ENCODE measurements around the gene SLC15A2.

DNA sequence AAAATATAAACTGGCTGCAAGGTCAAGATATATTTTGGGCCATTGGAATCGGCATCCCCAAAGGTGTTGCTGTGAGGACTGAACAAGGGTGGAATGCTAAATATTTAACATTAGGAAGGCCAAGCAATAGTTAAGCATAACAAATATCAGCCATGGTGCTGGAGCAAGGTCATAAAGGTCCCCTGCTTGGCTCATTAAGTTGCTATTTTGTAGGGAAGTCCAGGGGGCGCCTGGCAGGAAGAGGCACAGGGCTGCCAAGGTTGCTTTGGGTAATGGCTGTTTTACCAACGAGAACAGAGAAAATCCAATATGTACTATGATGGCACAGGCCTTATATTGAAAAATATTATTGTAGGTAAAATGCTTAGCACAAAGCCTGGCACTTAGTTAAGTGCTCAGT, 62.2 kb downstream of the SLC15A2 start:
- no peak for TF ChIP-seq RB1 (IDR thresholded peaks at IDR 0.05; ENCODE audit: borderline replicate concordance)
- TF ChIP-seq NR2C2 (IDR thresholded peaks at IDR 0.05; ENCODE audit: borderline replicate concordance, control insufficient read depth, insufficient read length, low read depth), result no peak
- TF ChIP-seq ZNF207 (IDR thresholded peaks at IDR 0.05; ENCODE audit: borderline replicate concordance), result no peak
